Measurements from ENCODE around the gene MTUS2.
"Not testable (repeated sequence)": the region's sequence is repeated elsewhere in the genome, so short reads cannot be mapped to it uniquely, and the experiment has no call there.

MTUS2 gene

DNA sequence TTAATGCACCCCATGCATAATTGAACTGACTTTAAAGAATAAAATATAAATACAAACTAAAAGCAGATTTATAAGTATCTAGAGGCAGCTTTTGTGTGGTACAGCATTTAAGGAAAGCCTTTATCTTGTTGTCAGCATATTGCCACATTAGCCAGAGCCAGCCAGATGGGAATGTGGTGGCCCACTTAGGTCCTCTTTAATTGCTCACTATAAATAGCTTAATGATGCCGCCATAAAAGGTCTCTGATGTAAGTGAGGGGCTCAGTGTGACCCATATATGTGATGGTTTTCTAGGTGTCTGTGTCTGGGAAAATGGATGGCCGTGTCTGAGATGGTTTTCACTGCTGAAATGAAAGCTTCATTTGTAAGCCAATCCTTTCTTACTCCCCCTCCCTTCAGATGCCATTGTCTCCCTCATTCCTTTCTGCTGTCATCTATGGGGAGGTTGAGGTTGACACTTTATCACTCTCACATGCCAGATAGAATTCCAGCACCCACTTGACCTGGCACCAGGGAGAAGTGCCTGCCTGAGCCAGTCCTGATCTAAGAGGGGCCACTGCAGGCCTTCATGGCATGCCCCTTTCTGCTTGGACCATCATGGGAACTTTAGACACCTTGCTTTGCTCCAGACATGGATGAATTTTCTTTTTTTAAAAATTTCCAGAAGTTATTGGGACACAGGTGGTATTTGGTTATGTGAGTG is 135.3 kb downstream of the MTUS2 start:
- DNase-seq (ENCODE audit: insufficient read length, low spot score): no peak
- TF ChIP-seq POLR2A (IDR thresholded peaks at IDR 0.05; ENCODE audit: low read depth, low read length): no peak
- FAIRE-seq: no peak

DNA sequence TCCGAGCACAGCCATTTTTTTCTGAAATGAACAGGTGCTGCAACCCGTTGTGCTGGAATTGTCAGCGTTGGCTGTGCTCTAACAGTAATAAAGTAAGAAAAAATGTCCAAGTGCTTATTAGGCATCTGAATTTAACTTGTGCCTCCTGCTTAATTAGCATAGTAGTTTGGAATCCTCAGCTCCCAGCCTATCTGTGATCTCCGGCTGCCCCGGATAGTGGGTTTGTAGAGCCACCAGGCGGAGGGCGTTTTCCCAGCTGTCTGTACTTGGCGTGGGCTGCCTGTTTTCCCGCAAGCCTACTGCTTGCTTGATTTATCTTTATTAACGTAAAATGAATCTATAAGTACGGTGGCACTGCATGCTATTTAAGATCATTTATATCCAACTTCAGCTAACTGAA is 137.9 kb downstream of the MTUS2 start:
- no peak for TF ChIP-seq POLR2A (IDR thresholded peaks at IDR 0.05; ENCODE audit: low read depth, low read length)
- FAIRE-seq: no peak
- no peak for DNase-seq (ENCODE audit: insufficient read length, low spot score)

DNA sequence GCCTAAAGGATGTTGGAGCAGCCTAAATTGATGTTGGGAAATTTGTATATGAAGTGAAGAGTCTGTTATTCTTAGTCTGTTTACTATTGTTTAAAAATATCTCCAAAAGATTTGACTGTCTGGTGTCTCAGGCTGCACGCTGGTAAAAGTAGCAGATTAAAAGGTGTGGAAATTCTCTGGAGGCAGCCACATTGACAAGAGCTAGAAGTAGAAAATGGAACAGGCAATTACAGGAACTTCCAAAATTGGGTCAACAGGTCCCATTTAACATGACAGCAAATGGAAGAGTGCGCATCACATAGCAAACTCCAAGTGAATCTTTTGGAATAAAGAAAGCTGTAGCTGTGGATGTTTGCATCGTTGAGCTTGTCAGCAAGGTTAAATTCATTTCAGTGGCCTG is 138.3 kb downstream of the MTUS2 start:
- no peak for FAIRE-seq
- no peak for TF ChIP-seq POLR2A (IDR thresholded peaks at IDR 0.05; ENCODE audit: low read depth, low read length)
- DNase-seq (ENCODE audit: insufficient read length, low spot score): no peak

DNA sequence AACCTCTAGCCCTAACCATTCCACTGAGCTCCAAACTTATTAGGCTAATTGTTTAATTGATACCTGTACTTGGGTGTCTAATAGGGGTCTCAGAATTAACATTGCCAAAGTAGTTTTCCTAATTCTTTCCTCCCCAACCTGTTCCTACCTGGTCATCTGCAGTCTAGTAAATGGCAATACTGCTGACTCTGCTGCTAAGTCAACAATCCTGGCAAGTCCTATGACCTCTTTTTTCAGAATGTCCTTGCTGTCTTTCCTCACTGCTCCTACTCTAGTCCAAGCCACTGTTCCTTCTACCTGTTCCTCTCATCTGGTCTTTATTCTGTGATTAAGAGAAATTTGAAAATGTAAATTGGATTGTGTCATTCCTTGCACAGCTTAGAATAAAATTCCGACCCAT is 143.9 kb downstream of the MTUS2 start:
- FAIRE-seq (no peak), DNase-seq (ENCODE audit: insufficient read length, low spot score) (no peak)
- TF ChIP-seq POLR2A (IDR thresholded peaks at IDR 0.05; ENCODE audit: low read depth, low read length): no peak

DNA sequence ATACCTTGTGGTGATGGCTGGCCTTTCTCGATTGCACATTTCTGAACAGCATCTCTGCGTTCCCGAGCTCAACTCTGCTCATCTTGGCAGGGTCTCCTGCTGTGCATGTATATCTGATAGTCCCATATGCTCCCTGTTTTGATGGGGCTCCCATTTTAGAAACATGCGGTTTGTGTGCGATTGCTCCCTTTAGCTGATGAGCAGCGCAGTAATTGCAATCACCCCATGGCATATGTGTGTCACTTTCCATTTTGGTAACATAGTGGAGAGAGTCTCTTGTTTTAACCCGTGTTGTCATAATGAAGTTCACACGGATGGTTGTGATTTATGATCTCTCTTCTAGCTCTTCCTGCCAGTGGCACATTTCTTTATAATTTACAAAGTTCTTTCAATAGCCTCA is 144.7 kb downstream of the MTUS2 start:
- no peak for FAIRE-seq
- no peak for TF ChIP-seq POLR2A (IDR thresholded peaks at IDR 0.05; ENCODE audit: low read depth, low read length)
- DNase-seq (ENCODE audit: insufficient read length, low spot score): no peak

DNA sequence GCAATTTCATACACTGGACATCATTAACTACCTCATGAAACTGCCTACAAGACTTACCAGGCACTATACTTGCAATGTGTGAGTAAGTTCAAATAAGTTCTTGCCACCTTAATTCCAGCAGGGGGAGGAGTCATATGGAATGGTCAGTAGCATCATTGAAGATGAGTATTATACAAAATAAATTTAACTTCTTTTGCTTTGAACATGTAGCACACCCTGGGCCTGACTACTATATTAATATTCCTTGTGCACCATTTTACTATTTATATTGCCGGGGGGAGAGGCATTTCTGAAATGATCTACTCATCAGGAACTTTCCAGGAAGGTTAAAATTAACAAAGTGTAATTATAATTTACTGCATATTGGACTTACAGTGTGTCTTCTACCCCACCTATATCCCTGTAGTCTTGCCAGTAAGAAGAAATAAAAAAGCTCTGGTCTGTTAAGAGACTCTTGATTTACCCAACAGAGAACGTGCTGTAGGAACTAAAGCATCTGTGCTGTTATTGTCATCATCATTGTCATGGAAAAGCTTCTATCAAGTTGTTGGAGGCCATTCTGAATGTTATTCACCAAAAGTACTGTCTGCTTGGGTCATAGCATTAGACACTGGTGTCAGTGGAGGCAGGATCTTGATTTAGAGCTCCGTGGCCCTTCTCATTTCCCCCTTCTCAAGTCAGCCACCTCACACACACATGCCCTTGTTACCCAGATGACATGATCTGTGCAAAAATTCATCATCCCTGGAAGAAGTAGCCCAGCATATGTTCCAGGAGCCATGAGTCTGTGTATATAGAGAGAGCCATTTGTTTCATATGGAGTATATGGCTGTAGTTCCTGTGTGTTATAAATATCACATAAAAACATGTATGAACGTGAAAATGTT is 147.1 kb downstream of the MTUS2 start:
- no peak for TF ChIP-seq POLR2A (IDR thresholded peaks at IDR 0.05; ENCODE audit: low read depth, low read length)
- FAIRE-seq (no peak), DNase-seq (ENCODE audit: insufficient read length, low spot score) (no peak)

DNA sequence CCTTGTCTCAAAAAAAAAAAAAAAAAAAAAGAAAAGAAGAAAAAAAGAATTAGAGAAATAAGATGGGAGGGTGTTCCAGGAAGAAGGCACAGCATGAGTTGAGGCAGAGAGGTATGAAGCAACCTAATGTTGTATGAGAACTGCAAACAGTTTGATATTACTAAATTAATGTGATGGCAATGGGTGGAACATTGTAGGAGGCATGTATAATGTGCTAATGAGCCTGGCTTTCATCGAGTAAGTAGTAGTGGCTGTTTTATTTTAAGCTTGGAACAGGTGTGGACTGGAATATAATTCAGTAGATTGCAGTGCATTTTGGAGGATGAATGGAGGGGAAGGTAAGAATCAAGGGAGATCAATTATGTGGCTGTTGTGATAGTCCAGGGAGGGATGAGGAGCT is 156.1 kb downstream of the MTUS2 start:
- no peak for TF ChIP-seq POLR2A (IDR thresholded peaks at IDR 0.05; ENCODE audit: low read depth, low read length)
- DNase-seq (ENCODE audit: insufficient read length, low spot score): no peak
- FAIRE-seq: no peak

DNA sequence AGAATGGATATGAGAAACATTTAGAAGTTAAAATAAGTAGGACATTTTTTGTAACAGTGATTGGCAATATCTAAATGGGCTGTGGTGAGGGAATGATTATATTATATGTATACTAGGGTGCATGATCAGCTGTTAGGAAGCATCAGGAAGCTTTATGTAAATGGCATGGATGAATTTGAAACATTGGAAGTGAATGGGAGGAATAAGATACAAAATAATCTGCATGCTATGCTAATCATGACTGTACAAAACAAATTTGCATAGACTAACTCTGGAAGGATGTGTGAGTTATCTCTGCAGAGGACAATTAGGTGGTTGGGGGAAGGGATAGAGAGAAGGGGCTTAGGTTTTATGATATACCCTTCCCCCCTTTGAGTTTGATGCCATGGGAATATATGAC is 156.5 kb downstream of the MTUS2 start:
- TF ChIP-seq POLR2A (IDR thresholded peaks at IDR 0.05; ENCODE audit: low read depth, low read length): no peak
- no peak for FAIRE-seq
- no peak for DNase-seq (ENCODE audit: insufficient read length, low spot score)

DNA sequence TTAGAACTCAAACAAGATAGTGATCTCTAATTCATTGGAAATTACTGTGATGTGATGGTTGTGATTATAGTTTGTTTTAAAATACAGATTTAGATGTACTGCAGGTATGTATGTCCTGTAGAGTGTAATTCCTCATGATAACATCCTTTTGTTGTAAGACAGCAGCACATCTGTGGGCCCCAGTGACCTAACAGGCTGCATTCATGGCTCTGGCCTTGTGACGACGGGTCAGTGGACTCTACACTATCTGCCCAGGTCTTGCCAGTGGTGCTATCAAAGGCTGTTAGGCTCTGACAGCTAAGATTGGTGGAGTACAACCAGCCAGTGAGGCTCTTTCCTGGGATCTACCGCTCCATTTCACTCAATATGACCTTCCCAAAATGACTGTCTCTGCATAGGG is 158.4 kb downstream of the MTUS2 start:
- no peak for DNase-seq (ENCODE audit: insufficient read length, low spot score)
- FAIRE-seq: no peak
- no peak for TF ChIP-seq POLR2A (IDR thresholded peaks at IDR 0.05; ENCODE audit: low read depth, low read length)

DNA sequence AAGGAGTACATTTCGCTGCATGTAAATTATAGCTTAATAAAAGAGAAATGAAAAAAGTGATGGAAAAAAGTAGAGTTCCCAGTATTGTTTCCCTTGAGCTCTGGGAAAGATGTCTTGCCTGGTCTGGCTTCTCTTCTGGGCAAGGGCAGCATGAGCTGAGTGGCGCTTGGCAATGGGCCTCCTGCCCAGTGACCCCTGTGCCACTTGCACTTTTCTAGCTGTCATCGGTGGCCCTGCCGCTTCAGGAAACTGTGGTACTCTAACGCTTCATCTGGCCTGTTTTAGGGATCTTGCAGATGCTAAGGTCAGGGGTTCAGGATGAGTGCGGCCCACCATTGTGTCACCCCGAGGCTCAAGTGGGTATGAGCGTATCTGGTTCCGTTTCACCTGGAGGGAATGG is 161.4 kb downstream of the MTUS2 start:
- DNase-seq (ENCODE audit: insufficient read length, low spot score): no peak
- no peak for FAIRE-seq
- TF ChIP-seq POLR2A (IDR thresholded peaks at IDR 0.05; ENCODE audit: low read depth, low read length): no peak

DNA sequence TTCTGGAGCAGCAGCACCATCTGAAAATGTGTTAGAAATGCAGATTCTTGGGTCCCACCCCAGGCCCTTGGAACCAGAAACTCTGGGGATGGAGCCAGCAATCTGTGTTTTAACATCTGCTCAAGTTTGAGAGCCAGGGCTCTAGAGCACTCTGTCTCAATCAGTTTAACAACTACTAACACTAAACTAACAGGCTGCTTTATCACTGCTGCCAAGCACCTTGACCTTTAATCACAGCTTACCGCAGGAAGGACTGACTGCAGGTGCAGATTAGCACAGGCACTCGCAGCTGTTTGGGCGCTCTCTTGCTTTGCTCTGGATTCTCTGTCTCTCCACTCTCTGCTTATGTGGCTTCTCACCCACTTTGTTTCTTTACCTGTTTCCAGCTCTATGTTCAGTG is 163.5 kb downstream of the MTUS2 start:
- FAIRE-seq (no peak), DNase-seq (ENCODE audit: insufficient read length, low spot score) (no peak)
- no peak for TF ChIP-seq POLR2A (IDR thresholded peaks at IDR 0.05; ENCODE audit: low read depth, low read length)

DNA sequence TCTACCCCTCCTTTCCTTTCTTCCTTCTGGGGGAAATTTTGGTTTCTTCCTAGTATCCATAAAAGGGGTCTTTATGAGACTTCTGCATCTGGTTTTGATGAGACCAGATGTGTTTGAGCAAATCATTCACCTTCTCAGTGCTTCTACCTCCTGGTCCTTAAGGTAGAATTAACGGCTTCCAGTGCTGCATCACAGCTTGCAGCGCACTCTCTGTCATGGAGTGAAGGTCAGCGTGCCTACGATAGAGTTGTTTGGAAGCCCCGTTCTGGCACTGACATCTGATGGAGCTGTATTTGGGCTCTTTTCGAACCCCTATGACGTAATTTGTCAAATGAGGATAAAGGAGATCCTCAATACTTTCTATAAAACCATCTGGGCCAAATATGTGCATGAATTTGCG is 164.2 kb downstream of the MTUS2 start:
- TF ChIP-seq POLR2A (IDR thresholded peaks at IDR 0.05; ENCODE audit: low read depth, low read length): no peak
- FAIRE-seq (no peak), DNase-seq (ENCODE audit: insufficient read length, low spot score) (no peak)

DNA sequence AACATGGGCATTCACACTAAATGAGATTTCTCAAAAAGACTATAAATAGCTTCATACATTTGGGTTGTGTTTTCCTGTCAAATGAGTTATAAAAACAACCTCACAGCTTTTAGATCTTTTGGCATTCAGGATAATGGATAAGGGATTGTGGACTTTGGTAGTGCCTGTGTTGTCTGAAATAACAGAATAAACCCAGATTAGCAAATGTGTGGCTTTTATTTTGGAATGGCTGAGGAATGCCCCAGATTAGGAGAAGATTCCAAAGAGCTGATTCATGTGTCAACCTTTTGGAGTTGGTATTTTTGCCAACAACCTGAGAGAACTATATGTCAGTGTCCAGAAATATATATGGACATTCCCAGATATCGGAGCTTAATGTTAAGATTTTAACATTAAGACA is 164.7 kb downstream of the MTUS2 start:
- TF ChIP-seq POLR2A (IDR thresholded peaks at IDR 0.05; ENCODE audit: low read depth, low read length): no peak
- DNase-seq (ENCODE audit: insufficient read length, low spot score) (no peak), FAIRE-seq (no peak)

DNA sequence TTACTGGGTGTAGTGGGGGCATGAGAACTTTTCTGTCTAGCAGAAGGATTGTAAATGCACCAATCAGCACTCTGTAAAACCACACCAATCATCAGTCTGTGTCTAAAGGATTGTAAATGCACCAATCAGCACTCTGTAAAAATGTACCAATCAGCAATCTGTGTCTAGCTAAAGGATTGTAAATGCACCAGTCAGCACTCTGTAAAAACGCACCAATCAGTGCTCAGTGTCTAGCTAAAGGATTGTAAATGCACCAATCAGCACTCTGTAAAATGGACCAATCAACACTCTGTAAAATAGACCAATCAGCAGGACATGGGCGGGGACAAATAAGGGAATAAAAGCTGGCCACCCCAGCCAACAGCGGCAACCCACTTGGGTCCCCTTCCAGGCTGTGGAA is 170.2 kb downstream of the MTUS2 start:
- FAIRE-seq: not testable (repeated sequence)

DNA sequence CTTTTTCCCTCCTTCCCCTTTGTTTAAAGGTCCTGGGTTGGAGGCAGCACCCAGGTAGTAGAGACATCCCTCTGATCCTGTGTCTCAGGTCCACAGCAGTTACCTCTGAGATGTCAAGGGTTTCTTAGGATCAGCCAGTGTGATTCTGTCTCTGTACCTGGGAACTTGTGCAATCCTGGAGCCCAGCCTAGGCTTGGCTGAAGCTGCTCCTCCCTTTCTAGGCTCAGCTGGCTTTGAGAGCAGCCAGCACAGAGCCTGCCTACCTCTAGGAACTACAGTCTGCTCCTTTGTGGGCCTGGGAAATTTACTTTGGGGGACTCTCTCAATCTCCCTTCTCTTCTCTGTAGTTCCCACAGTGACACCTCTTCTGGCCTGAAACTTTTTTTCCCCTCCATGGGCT is 171.6 kb downstream of the MTUS2 start:
- no peak for TF ChIP-seq POLR2A (IDR thresholded peaks at IDR 0.05; ENCODE audit: low read depth, low read length)
- DNase-seq (ENCODE audit: insufficient read length, low spot score) (no peak), FAIRE-seq (no peak)

More for the DNA sequence above, 170.2 kb downstream of the MTUS2 start:
- not testable (repeated sequence) for DNase-seq (ENCODE audit: insufficient read length, low spot score)
